HG02588 (cell line): ENCODE measurements around the gene PRAMEF10.
"Not testable (repeated sequence)": the region's sequence is repeated elsewhere in the genome, so short reads cannot be mapped to it uniquely, and the experiment has no call there.

Experiments
- ATAC-seq: cut with Tn5 transposase; IDR thresholded peaks from one replicate; pipeline ENCODE4 v1.9.1; 2021; ENCODE audit warnings: mild to moderate bottlenecking, moderate library complexity; ENCODE audit not compliant: unreplicated experiment

The PRAMEF10 gene, protein sequence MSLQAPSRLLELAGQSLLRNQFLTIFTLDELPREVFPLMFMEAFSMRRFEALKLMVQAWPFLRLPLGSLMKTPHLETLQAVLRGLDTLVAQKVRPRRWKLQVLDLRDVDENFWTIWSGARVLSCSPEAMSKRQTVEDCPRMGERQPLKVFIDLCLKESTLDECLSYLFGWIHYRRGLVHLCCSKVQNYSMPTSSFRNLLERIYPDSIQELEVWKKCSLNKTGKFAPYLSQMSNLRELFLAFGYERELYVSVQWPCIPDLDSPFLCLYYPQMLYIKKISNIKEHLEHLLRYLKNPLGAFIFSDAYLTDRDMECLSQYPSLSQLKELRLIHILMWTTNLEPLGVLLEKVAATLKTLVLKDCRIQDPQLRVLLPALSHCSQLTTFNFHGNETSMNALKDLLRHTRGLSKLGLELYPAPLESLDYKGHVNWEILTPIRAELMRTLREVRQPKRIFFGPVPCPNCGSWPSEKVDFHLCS

DNA sequence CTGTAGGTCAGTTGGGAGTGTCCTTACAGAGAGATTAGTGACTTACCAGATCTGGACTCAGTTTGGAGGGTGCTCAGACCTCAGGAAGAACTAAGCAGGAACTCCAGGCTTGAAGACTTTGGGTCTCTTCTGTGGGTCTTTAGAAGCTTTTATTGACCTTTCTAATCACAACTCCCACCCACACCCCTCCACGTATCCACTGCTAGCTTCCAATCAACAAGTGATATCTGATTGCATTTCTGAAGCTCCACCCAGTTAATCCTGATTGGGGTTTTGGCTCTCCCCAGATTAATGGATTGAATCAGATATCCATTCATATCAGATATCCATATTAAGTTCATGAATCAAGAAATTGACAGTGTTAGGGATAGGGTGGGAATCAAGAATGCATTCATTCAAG is at the start of gene PRAMEF10:
TSS of gene PRAMEF10 (minus strand) at position 101 of the 400 bp plus-strand sequence. CDS start 2,423 bp downstream, outside the sequence.
- ATAC-seq, result not testable (repeated sequence)

DNA sequence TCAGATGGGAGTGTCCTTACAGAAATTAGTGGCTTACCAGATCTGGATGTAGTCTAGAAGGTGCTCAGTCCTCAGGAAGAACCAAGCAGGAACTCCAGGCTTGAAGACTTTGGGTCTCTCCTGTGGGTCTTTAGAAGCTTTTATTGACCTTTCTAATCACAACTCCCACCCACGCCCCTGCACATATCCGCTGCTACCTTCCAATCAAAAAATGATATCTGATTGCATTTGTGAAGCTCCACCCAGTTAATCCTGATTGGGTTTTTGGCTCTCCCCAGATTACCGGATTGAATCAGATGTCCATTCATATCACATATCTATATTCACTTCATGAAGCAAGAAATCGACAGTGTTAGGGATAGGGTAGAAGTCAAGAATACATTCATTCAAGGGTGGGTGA is 49.4 kb upstream of the PRAMEF10 start, which contains the start of gene PRAMEF6:
TSS of gene PRAMEF6 (minus strand) at position 101 of the 400 bp plus-strand sequence. CDS start 5,062 bp downstream, outside the sequence.
- ATAC-seq, result not testable (repeated sequence)

DNA sequence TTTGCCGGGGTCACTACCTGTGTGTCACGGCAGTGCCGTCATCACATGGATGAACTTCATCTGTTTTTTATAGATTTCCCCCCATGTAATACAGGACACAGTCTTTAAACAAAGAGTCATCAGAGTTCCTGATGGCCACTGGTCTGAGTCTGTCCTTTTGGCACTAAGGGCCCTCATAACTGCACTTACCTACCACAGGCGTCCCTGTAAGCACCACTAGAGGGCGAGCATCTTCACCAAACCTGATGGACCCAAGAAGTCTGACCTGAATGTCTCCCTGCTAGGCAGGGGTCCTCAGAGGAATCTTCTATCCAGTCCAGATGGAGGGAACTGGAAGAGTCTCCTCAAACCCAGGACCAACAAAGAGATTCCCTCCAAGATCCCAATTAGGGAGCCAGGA is 26.3 kb upstream of the PRAMEF10 start:
- ATAC-seq, result not testable (repeated sequence)

DNA sequence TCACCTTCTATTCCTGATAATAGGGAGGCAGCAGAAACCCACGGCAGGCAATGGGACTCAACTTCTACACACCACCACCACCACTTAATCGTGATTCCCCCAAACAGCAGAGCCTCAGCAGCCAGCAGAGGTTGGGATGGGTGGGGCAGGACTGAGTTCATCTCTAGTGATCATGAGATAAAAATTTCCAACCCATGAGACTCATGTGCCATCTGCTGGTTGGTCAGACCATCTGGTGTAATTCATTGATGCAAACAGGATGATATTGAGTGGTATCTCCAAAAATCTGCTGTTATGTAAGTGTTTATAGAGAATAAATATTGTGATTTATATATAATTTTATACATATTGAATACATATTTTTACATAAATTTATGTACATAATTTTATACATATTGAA is 23.7 kb upstream of the PRAMEF10 start:
- ATAC-seq, result not testable (repeated sequence)

DNA sequence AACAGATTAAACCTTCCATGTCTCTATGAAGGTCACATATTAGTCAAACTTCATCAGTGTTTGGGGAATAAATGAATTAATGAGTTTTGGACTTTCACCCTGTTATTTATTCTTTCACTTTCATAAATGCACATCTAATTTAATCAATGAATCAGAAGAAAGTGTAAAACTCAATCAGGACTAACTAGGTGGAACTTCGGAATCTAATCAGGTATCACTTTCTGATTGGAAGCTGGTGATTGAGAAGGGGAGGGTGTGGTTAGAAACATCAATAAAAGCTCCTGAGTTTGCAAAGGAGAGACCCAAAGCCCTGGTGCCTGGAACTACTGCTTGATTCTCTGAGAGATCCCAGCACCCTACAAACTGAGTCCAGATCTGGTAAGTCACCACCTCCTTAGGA is 18.2 kb upstream of the PRAMEF10 start, which contains the start of gene PRAMEF7:
TSS of gene PRAMEF7 (plus strand) at position 301 of the 400 bp plus-strand sequence. CDS start 1,083 bp downstream, outside the sequence.
- ATAC-seq, result not testable (repeated sequence)

DNA sequence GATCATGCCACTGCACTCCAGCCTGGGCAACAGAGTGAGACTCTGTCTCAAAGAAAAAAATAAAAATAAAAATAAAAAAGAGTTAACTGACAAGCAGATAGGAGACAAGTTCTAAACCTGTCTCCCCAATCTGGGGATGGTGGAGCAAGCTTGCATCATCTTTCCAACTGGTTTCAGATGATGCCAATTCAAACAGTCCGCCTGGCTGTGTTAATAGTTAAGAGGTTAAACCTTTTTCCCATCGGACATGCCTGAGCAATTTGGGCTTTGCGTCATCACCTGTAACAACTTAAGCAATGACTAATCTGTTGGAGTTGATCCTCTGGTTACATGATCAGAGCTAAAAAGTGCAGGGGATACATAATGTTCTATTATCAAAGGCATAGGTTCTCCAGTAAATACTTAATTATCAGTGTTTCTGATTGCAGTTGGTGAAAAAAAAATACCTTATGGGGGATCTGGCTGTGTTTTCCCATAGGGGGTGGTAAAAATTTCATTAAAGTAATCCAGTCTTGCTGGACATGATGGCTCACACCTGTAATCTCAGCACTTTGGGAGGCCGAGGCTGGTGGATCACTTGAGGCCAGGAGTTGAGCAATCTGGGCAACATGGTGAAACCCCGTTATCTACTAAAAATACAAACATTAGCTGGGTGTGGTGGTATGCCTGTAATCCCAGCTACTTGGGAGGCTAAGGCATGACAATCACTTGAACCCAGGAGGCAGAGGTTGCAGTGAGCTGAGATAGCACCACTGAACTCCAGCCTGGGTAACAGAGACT is 5.9 kb upstream of the PRAMEF10 start:
- ATAC-seq, result not testable (repeated sequence)

DNA sequence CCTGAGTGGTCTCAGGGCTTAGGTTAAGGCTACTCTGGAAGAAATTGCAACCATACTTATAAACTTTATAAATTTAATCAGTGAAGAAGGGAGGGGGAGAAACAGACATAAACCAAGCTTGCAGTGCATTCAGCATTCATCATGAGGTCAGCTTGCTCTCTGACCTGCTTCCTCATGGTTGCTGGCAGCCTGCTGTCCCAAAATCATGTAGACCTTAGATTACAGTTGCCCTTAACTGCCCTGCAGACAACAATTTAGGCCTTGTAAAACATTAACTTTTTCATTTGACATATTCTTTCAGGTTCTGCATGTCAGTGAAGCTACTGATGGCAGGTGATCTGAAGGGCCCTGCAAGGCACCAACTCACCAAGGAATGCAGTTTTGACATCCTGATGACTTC is 1.1 kb upstream of the PRAMEF10 start:
- ATAC-seq, result not testable (repeated sequence)

DNA sequence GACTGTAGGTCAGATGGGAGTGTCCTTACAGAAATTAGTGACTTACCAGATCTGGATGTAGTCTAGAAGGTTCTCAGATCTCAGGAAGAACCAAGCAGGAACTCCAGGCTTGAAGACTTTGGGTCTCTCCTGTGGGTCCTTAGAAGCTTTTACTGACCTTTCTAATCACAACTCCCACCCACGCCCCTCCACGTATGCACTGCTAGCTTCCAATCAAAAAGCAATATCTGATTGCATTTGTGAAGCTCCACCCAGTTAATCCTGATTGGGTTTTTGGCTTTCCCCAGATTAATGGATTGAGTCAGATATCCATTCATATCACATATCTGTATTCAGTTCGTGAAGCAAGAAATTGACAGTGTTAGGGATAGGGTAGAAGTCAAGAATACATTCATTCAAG is 12.0 kb downstream of the PRAMEF10 start, which contains the start of gene PRAMEF4:
TSS of gene PRAMEF4 (minus strand) at position 101 of the 400 bp plus-strand sequence. CDS start 2,807 bp downstream, outside the sequence.
- not testable (repeated sequence) for ATAC-seq

DNA sequence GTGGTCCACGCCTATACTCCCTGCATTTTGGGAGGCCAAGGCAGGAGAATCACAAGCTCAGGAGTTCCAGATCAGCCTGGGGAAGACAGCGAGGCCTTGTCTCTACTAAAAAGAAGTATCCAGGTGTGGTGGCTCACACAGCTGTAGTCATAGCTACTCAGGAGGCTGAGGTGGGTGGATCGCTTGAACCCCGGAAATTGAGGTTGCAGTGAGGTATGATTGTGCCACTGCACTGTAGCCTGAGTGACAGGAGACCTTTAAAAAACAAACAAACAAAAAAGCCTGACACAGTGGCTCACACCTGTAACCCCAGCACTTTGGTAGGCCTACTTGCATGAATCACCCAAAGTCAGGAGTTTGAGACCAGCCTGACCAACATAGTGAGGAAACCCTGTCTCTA is 19.6 kb downstream of the PRAMEF10 start:
- ATAC-seq, result not testable (repeated sequence)

DNA sequence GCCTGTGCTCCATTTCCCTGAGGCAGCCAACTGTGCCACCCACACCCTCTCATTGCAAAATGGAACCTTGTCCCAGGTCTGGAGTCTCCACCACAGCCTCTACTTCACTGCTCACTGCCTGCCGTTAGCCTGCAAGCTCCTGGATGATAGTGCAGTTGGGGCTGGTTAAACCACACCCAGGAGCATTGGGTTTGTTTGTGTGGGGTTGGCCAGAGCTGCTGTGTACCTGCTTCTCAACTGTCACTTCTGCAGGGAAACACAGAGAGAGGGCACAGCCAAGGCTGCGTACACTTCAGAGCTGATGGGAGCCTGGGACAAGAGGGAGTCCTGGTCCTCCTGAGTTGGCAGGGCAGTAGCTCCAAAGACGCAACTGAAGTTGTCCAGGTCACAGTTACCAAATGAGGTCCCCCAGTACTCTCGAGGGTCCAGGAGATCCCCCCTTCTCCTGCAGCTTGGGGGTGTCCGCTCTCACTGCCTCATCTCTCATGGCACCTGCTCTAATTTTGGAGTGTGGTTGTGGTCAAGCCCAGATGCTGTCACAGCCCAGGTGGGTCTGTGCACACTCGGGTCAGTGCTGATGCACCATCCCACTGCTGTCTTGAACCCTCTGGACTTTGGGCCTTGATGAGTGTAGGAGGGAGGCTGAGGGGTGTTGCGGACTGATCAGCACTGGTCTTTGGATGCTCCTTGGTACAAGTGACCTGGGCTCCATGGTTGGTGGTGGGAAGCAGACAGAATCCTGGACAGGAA is 34.8 kb downstream of the PRAMEF10 start:
- ATAC-seq, result not testable (repeated sequence)

DNA sequence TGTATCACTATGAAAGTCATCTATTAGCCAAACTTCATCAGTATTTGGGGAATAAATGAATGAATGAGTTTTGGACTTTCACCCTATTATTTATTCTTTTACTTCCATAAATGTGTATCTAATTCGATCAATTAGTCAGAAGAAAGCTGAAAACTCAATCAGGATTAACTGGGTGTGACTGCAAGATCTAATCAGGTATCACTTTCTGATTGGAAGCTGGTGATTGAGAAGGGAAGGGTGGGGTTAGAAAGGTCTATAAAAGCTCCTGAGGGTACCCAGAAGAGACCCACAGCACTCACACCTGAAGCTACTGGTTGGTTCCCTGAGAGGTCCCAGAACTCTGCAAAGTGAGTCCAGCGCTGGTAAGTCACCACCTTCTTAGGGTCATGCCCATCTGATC is 41.3 kb downstream of the PRAMEF10 start, which contains the start of gene PRAMEF2:
TSS of gene PRAMEF2 (plus strand) at position 301 of the 400 bp plus-strand sequence. CDS start 1,924 bp downstream, outside the sequence.
- not testable (repeated sequence) for ATAC-seq

DNA sequence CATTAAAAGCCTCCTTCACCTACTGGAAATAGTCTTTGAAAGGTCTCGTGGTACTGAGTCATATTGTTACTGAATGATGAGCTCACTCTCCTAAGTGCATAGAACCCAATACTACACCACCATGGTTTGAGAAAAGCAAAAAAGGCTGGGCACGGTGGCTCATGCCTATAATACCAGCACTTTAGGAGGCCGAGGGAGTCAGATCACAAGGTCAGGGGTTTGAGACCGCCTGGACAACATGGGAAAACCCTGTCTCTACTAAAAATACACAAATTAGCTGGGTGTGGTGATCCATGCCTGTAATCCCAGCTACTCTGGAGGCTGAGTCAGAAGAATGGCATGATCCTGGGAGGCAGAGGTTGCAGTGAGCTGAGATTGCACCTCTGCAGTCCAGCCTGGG is 46.3 kb downstream of the PRAMEF10 start:
- ATAC-seq, result no peak

DNA sequence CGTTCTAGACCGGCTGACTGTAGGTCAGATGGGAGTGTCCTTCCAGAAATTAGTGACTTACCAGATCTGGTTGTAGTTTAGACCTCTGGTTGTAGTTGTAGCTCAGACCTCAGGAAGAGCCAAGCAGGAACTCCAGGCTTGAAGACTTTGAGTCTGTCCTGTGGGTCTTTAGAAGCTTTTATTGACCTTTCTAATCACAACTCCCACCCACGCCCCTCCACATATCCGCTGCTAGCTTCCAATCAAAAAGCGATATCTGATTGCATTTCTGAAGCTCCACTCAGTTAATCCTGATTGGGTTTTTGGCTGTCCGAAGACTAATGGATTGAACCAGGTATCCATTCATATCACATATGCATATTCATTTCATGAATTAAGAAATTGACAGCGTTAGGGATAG is 49.5 kb downstream of the PRAMEF10 start, which contains the start of gene HNRNPCL1:
TSS of gene HNRNPCL1 (minus strand) at position 101 of the 400 bp plus-strand sequence. CDS start 431 bp downstream, outside the sequence.
- not testable (repeated sequence) for ATAC-seq
